Measurements from ENCODE around the gene BCHE.

- TF ChIP-seq CTCF (IDR thresholded peaks at IDR 0.05) (no peak), POLR2A (IDR thresholded peaks at IDR 0.05) (no peak)
Observed at GRCh38 chr3:165748094-165748493, 89.1 kb downstream of the BCHE start.
